Measurements from ENCODE around the gene VRTN. TPM values are rescaled to one million over a fixed set of nuclear protein-coding genes. Genes with fewer than 3 reads are reported as not detected.

Gene VRTN
- total RNA-seq = not detected in 2 replicates
- polyA plus RNA-seq = not detected in 2 replicates
- not detected in 2 replicates for polyA plus RNA-seq (2012)
- not detected in 2 replicates for polyA minus RNA-seq (ENCODE audit: low replicate concordance)

- no peak for DNase-seq (ENCODE audit: low read depth in 2 of 2)
- TF ChIP-seq EZH2 (IDR thresholded peaks at IDR 0.05; ENCODE audit: low read length, missing control alignments) = no peak
- no peak for TF ChIP-seq CTCF (conservative IDR thresholded peaks at IDR 0.05 in 1 of 2, IDR thresholded peaks at IDR 0.05 in 1 of 2; ENCODE audit: low read depth in 1 of 2, low read length in 2 of 2)
Observed at GRCh38 chr14:74348241-74348734, at the start of gene VRTN. TSS of gene VRTN (plus strand) at chr14:74348471. CDS start at chr14:74356784, 8,313 bp downstream.

GRCh38 chr14:74299061-74299545 lies 49.2 kb upstream of the VRTN start:
- no peak overlapping the region for H3K9ac ChIP-seq (ENCODE audit: insufficient read depth, low read length)
- H2AFZ ChIP-seq (ENCODE audit: low read length) = no peak overlapping the region
- TF ChIP-seq CTCF (conservative IDR thresholded peaks at IDR 0.05 in 1 of 2, IDR thresholded peaks at IDR 0.05 in 1 of 2; ENCODE audit: low read depth in 1 of 2, low read length in 2 of 2) (no peak), EZH2 (IDR thresholded peaks at IDR 0.05; ENCODE audit: low read length, missing control alignments) (no peak)
- peaks cover 12% of the 10 kb centered on the region for H3K79me2 ChIP-seq (ENCODE audit: control insufficient read depth, insufficient read depth, low read length)
- H3K4me3 ChIP-seq (replicated peaks in 1 of 4; ENCODE audit: control extremely low read depth in 1 of 4, insufficient read depth in 1 of 4, low read depth in 3 of 4, low read length in 4 of 4) = no peak overlapping the region
- no peak overlapping the region for H3K27ac ChIP-seq (ENCODE audit: insufficient read depth, low read length)
- H3K36me3 ChIP-seq (ENCODE audit: control insufficient read depth, insufficient read depth, low read length) = no peaks in the 10 kb centered on the region
- H3K4me1 ChIP-seq (ENCODE audit: control insufficient read depth, extremely low read depth, insufficient read depth, low read length) = peaks cover 2% of the 10 kb centered on the region
- H3K27me3 ChIP-seq (ENCODE audit: control insufficient read depth, insufficient read depth, low read length) = no peaks in the 10 kb centered on the region
- no peaks in the 10 kb centered on the region for H3K9me3 ChIP-seq (ENCODE audit: control insufficient read depth, insufficient read depth, low read depth, low read length)
- H3K4me2 ChIP-seq (ENCODE audit: extremely low read depth, insufficient read depth, low read length) = no peak overlapping the region
- peak in 1 of 2 donors; percentile 70 for DNase-seq (ENCODE audit: low read depth in 2 of 2)
- H4K20me1 ChIP-seq (ENCODE audit: control insufficient read depth, extremely low read depth, insufficient read depth, low read length) = no peaks in the 10 kb centered on the region

More at GRCh38 chr14:74348241-74348734, at the start of gene VRTN:
- Histone ChIP-seq H3K4me2 (ENCODE audit: extremely low read depth, insufficient read depth, low read length) (no peak within 1 kb of the TSS), H3K4me3 (replicated peaks in 1 of 4; ENCODE audit: control extremely low read depth in 1 of 4, insufficient read depth in 1 of 4, low read depth in 3 of 4, low read length in 4 of 4) (no peak within 1 kb of the TSS), H3K79me2 (ENCODE audit: control insufficient read depth, insufficient read depth, low read length) (no peaks in the 10 kb centered on the region), H3K27me3 (ENCODE audit: control insufficient read depth, insufficient read depth, low read length) (peaks cover 19% of the 10 kb centered on the region), H2AFZ (ENCODE audit: low read length) (no peak within 1 kb of the TSS), H3K36me3 (ENCODE audit: control insufficient read depth, insufficient read depth, low read length) (no peaks in the 10 kb centered on the region), H3K27ac (ENCODE audit: insufficient read depth, low read length) (no peak within 1 kb of the TSS), H3K4me1 (ENCODE audit: control insufficient read depth, extremely low read depth, insufficient read depth, low read length) (no peaks in the 10 kb centered on the region), H3K9ac (ENCODE audit: insufficient read depth, low read length) (no peak within 1 kb of the TSS), H4K20me1 (ENCODE audit: control insufficient read depth, extremely low read depth, insufficient read depth, low read length) (no peaks in the 10 kb centered on the region), H3K9me3 (ENCODE audit: control insufficient read depth, insufficient read depth, low read depth, low read length) (no peaks in the 10 kb centered on the region)

GRCh38 chr14:74301594-74302151 lies 46.6 kb upstream of the VRTN start:
- H3K4me1 ChIP-seq (ENCODE audit: control insufficient read depth, extremely low read depth, insufficient read depth, low read length) = peaks cover 2% of the 10 kb centered on the region
- DNase-seq (ENCODE audit: low read depth in 2 of 2) = no peak
- H3K9me3 ChIP-seq (ENCODE audit: control insufficient read depth, insufficient read depth, low read depth, low read length) = no peaks in the 10 kb centered on the region
- no peak overlapping the region for H3K9ac ChIP-seq (ENCODE audit: insufficient read depth, low read length)
- TF ChIP-seq EZH2 (IDR thresholded peaks at IDR 0.05; ENCODE audit: low read length, missing control alignments) (no peak), CTCF (conservative IDR thresholded peaks at IDR 0.05 in 1 of 2, IDR thresholded peaks at IDR 0.05 in 1 of 2; ENCODE audit: low read depth in 1 of 2, low read length in 2 of 2) (no peak)
- no peaks in the 10 kb centered on the region for H4K20me1 ChIP-seq (ENCODE audit: control insufficient read depth, extremely low read depth, insufficient read depth, low read length)
- no peaks in the 10 kb centered on the region for H3K27me3 ChIP-seq (ENCODE audit: control insufficient read depth, insufficient read depth, low read length)
- H3K27ac ChIP-seq (ENCODE audit: insufficient read depth, low read length) = no peak overlapping the region
- peak overlapping the region; percentile 69 to 96 (median 92) for H3K4me3 ChIP-seq (replicated peaks in 1 of 4; ENCODE audit: control extremely low read depth in 1 of 4, insufficient read depth in 1 of 4, low read depth in 3 of 4, low read length in 4 of 4)
- peaks cover 12% of the 10 kb centered on the region for H3K79me2 ChIP-seq (ENCODE audit: control insufficient read depth, insufficient read depth, low read length)
- H3K36me3 ChIP-seq (ENCODE audit: control insufficient read depth, insufficient read depth, low read length) = no peaks in the 10 kb centered on the region
- peak overlapping the region; percentile 3 for H2AFZ ChIP-seq (ENCODE audit: low read length)
- H3K4me2 ChIP-seq (ENCODE audit: extremely low read depth, insufficient read depth, low read length) = peak overlapping the region; percentile 64
